Raji (cell line): Measurements from ENCODE around the gene CCDC92.

ENCODE experiments used
- POLR2A ChIP-seq: IDR thresholded peaks from 2 replicates; pipeline ENCODE4 v1.6.1; 2011; ENCODE audit warnings: low read depth, low read length, control low read depth; ENCODE audit not compliant: insufficient read depth

The CCDC92 gene

GRCh38 chr12:123938679-123939480 is 33.8 kb downstream of the CCDC92 start:
- TF ChIP-seq POLR2A: no peak

- no peak for TF ChIP-seq POLR2A
These were observed 34.7 kb downstream of the CCDC92 start for GRCh38 chr12:123937707-123938591.

- TF ChIP-seq POLR2A: no peak
These were observed 35.5 kb downstream of the CCDC92 start for GRCh38 chr12:123936956-123937706.

GRCh38 chr12:123936471-123936870 is 36.2 kb downstream of the CCDC92 start:
- no peak for TF ChIP-seq POLR2A

- TF ChIP-seq POLR2A: no peak
These were observed 36.7 kb downstream of the CCDC92 start for GRCh38 chr12:123935956-123936355.

GRCh38 chr12:123934829-123935228 is 37.8 kb downstream of the CCDC92 start:
- no peak for TF ChIP-seq POLR2A

- TF ChIP-seq POLR2A: no peak
These were observed 38.5 kb downstream of the CCDC92 start for GRCh38 chr12:123934016-123934620.

GRCh38 chr12:123933214-123933613 is 39.4 kb downstream of the CCDC92 start:
- TF ChIP-seq POLR2A: no peak

- no peak for TF ChIP-seq POLR2A
These were observed 40.8 kb downstream of the CCDC92 start for GRCh38 chr12:123931686-123932321.

GRCh38 chr12:123929946-123930583 is 42.6 kb downstream of the CCDC92 start:
- TF ChIP-seq POLR2A: no peak

GRCh38 chr12:123928897-123929296 is 43.7 kb downstream of the CCDC92 start:
- TF ChIP-seq POLR2A: no peak

GRCh38 chr12:123928274-123928865 is 44.3 kb downstream of the CCDC92 start:
- no peak for TF ChIP-seq POLR2A

- no peak for TF ChIP-seq POLR2A
These were observed 48.1 kb downstream of the CCDC92 start for GRCh38 chr12:123924539-123924938.

- TF ChIP-seq POLR2A: no peak
These were observed 48.7 kb downstream of the CCDC92 start for GRCh38 chr12:123923927-123924326.
